ENCODE data around the gene HABP2. TPM values are rescaled to one million over a fixed set of nuclear protein-coding genes. Genes with fewer than 3 reads are reported as not detected.

HABP2 gene
- polyA plus RNA-seq, 1 of the 3 experiments (the other 2 are of a cell fraction) = not detected

DNA sequence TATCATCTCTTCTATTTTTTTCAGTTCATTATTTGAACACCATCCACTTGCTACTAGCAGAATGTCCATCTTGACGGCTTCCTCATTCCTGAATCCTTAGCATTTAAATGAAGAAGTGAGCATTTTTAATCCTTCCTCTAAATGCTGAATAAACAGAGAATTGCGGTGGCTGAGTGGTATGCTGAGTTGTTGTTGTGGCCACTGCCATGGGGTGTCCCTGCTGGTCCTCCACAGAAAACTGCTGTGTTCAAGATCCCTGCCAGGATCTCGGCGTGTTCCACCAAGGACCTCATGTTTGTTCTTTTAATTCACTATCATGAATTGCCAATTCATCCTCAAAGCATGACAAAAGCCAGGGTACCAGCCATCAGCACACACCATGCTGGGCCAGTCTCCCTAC is 48.9 kb upstream of the HABP2 start:
- no peak overlapping the region for H3K4me2 ChIP-seq
- WGBS (ENCODE audit: low lambda C conversion rate) = 28% methylated on average over 4 of the region's 4 CpGs
- POLR2A ChIA-PET = interaction anchor here (0.6 kb wide), 1 partner anchor 672 kb away, joined by 3 read pairs; no protein-coding TSS in a partner anchor

GRCh38 chr10:113504423-113504822 is 48.4 kb upstream of the HABP2 start:
- DNase-seq = no peak
- Histone ChIP-seq H3K4me2 (no peak overlapping the region), H3K9ac (no peak overlapping the region), H3K9me3 (no peaks in the 10 kb centered on the region), H4K20me1 (ENCODE audit: insufficient read depth) (no peaks in the 10 kb centered on the region), H3F3A (replicated peaks; ENCODE audit: insufficient read depth) (no peaks in the 10 kb centered on the region), H3K27ac (ENCODE audit: low read depth in 2 of 2, low read length in 1 of 2) (no peak overlapping the region), H3K9me2 (no peaks in the 10 kb centered on the region), H3K36me3 (replicated peaks in 1 of 2; ENCODE audit: control insufficient read depth in 1 of 2, insufficient read depth in 2 of 2, low read length in 1 of 2) (no peaks in the 10 kb centered on the region), H3K4me3 (ENCODE audit: low read depth in 2 of 2, low read length in 1 of 2) (no peak overlapping the region), H3K27me3 (ENCODE audit: insufficient read depth) (no peaks in the 10 kb centered on the region), H2AFZ (ENCODE audit: low read depth) (no peak overlapping the region), H3K79me2 (ENCODE audit: insufficient read depth) (no peaks in the 10 kb centered on the region), H3K4me1 (ENCODE audit: control insufficient read depth in 1 of 2, insufficient read depth in 2 of 2, low read depth in 1 of 2, low read length in 1 of 2) (no peaks in the 10 kb centered on the region)
- TF ChIP-seq, protein P1, sequence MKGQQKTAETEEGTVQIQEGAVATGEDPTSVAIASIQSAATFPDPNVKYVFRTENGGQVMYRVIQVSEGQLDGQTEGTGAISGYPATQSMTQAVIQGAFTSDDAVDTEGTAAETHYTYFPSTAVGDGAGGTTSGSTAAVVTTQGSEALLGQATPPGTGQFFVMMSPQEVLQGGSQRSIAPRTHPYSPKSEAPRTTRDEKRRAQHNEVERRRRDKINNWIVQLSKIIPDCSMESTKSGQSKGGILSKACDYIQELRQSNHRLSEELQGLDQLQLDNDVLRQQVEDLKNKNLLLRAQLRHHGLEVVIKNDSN (IDR thresholded peaks at IDR 0.05; ENCODE audit: borderline replicate concordance, low read depth) = no peak
- no peak for TF ChIP-seq RCOR1 (IDR thresholded peaks at IDR 0.05; ENCODE audit: low read length)
- TF ChIP-seq, protein P2, sequence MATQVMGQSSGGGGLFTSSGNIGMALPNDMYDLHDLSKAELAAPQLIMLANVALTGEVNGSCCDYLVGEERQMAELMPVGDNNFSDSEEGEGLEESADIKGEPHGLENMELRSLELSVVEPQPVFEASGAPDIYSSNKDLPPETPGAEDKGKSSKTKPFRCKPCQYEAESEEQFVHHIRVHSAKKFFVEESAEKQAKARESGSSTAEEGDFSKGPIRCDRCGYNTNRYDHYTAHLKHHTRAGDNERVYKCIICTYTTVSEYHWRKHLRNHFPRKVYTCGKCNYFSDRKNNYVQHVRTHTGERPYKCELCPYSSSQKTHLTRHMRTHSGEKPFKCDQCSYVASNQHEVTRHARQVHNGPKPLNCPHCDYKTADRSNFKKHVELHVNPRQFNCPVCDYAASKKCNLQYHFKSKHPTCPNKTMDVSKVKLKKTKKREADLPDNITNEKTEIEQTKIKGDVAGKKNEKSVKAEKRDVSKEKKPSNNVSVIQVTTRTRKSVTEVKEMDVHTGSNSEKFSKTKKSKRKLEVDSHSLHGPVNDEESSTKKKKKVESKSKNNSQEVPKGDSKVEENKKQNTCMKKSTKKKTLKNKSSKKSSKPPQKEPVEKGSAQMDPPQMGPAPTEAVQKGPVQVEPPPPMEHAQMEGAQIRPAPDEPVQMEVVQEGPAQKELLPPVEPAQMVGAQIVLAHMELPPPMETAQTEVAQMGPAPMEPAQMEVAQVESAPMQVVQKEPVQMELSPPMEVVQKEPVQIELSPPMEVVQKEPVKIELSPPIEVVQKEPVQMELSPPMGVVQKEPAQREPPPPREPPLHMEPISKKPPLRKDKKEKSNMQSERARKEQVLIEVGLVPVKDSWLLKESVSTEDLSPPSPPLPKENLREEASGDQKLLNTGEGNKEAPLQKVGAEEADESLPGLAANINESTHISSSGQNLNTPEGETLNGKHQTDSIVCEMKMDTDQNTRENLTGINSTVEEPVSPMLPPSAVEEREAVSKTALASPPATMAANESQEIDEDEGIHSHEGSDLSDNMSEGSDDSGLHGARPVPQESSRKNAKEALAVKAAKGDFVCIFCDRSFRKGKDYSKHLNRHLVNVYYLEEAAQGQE (IDR thresholded peaks at IDR 0.05; ENCODE audit: low read depth, low read length) = peak; percentile 65; the same call in 1 of the 2 replicates
- CTCF ChIA-PET = interaction anchor here (1.5 to 1.9 kb wide), 3 partner anchors 9 to 59 kb away, joined by 4 to 9 read pairs (median 4); no protein-coding TSS in a partner anchor
- 7% methylated on average over 3 of the region's 3 CpGs for WGBS (ENCODE audit: low lambda C conversion rate)
- POLR2A ChIA-PET = interaction anchor here (0.6 kb wide), 1 partner anchor 672 kb away, joined by 3 read pairs; no protein-coding TSS in a partner anchor

More for the DNA sequence above, 48.9 kb upstream of the HABP2 start:
- H3K36me3 ChIP-seq (replicated peaks in 1 of 2; ENCODE audit: control insufficient read depth in 1 of 2, insufficient read depth in 2 of 2, low read length in 1 of 2) = no peaks in the 10 kb centered on the region
- CTCF ChIA-PET = interaction anchor here (1.6 to 1.9 kb wide), 2 partner anchors 9 to 17 kb away, joined by 4 to 9 read pairs; no protein-coding TSS in a partner anchor
- no peak for DNase-seq
- H3K4me1 ChIP-seq (ENCODE audit: control insufficient read depth in 1 of 2, insufficient read depth in 2 of 2, low read depth in 1 of 2, low read length in 1 of 2) = no peaks in the 10 kb centered on the region
- TF ChIP-seq GATA2 (CRISPR knock-in tag; IDR thresholded peaks at IDR 0.05) (no peak), TEAD4 (IDR thresholded peaks at IDR 0.05; ENCODE audit: borderline replicate concordance, insufficient read depth) (no peak), FOSL2 (IDR thresholded peaks at IDR 0.05; ENCODE audit: borderline replicate concordance, low read depth) (no peak)
- TF ChIP-seq, protein P3, sequence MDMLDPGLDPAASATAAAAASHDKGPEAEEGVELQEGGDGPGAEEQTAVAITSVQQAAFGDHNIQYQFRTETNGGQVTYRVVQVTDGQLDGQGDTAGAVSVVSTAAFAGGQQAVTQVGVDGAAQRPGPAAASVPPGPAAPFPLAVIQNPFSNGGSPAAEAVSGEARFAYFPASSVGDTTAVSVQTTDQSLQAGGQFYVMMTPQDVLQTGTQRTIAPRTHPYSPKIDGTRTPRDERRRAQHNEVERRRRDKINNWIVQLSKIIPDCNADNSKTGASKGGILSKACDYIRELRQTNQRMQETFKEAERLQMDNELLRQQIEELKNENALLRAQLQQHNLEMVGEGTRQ (IDR thresholded peaks at IDR 0.05; ENCODE audit: borderline replicate concordance, low read depth, low read length) = no peak
- H3K27ac ChIP-seq (ENCODE audit: low read depth in 2 of 2, low read length in 1 of 2) = no peak overlapping the region
- no peaks in the 10 kb centered on the region for H4K20me1 ChIP-seq (ENCODE audit: insufficient read depth)
- no peak overlapping the region for H3K4me3 ChIP-seq (ENCODE audit: low read depth in 2 of 2, low read length in 1 of 2)
- no peak overlapping the region for H3K9ac ChIP-seq
- H3F3A ChIP-seq (replicated peaks; ENCODE audit: insufficient read depth) = no peaks in the 10 kb centered on the region
- H3K9me2 ChIP-seq = no peaks in the 10 kb centered on the region
- no peaks in the 10 kb centered on the region for H3K9me3 ChIP-seq
- no peaks in the 10 kb centered on the region for H3K79me2 ChIP-seq (ENCODE audit: insufficient read depth)
- H3K27me3 ChIP-seq (ENCODE audit: insufficient read depth) = no peaks in the 10 kb centered on the region
- no peak overlapping the region for H2AFZ ChIP-seq (ENCODE audit: low read depth)

Measured in SK-N-SH (cell line).